Spleen (tissue), 7 donors: ENCODE data around the gene POGZ.

Experiments used
- CTCF ChIP-seq, 11 experiments: fragments of 200-600 bp in 7 of 11; fragments of 450-650 bp in 4 of 11; sonication (generic) in 4 of 11; IDR thresholded peaks in 8 of 11; conservative IDR thresholded peaks in 3 of 11; 1 replicate in 7 of 11; 2 replicates in 4 of 11; pipeline versions ENCODE4 v1.4.0 to v1.8.0; 2016 to 2021; ENCODE audit warnings: antibody characterized with exemption in 11 of 11, inconsistent platforms in 4 of 11, mild to moderate bottlenecking in 1 of 11
- POLR2A ChIP-seq, 3 donors: fragments of 450-650 bp; IDR thresholded peaks; one replicate each; pipeline ENCODE4 v1.5.1; 2017; ENCODE audit warnings: antibody characterized with exemption in 3 of 3, mild to moderate bottlenecking in 1 of 3
- POLR2AphosphoS5 ChIP-seq, 3 donors: sonication (generic); formaldehyde crosslinking; IDR thresholded peaks; one replicate each; pipeline ENCODE4 v1.5.1; 2017; ENCODE audit warnings: antibody characterized with exemption in 3 of 3
- donor health status: DM: no; HTN: no; CAD: no; lungs with moderate emphysema.
- donor health status: DM: no; HTN: no; CAD: no.
- donor health status: DM: no; HTN: no; CAD: no.

- TF ChIP-seq CTCF (IDR thresholded peaks at IDR 0.05 in 8 of 11, conservative IDR thresholded peaks at IDR 0.05 in 3 of 11): no peak
- no peak for TF ChIP-seq POLR2A (IDR thresholded peaks at IDR 0.05)
- TF ChIP-seq POLR2AphosphoS5 (IDR thresholded peaks at IDR 0.05): no peak
These were observed 34.2 kb downstream of the POGZ start for GRCh38 chr1:151425103-151425502.
